Stimulated activated CD4-positive, alpha-beta T cell treated with anti-CD3 and anti-CD28 coated beads, Interleukin-1b, Interleukin-23, amount 100 ng/mL, for 4 hours (primary cell): ENCODE results near the gene USP40.
A peak's percentile ranks its signal among the peaks of the same experiment; 100 is the strongest.

Experiments
- DNase-seq, 2 donors: peaks; one replicate each; pipeline ENCODE4 v3.0.0-alpha.2; 2020; ENCODE audit warnings: low read depth in 2 of 2

USP40 gene

DNA sequence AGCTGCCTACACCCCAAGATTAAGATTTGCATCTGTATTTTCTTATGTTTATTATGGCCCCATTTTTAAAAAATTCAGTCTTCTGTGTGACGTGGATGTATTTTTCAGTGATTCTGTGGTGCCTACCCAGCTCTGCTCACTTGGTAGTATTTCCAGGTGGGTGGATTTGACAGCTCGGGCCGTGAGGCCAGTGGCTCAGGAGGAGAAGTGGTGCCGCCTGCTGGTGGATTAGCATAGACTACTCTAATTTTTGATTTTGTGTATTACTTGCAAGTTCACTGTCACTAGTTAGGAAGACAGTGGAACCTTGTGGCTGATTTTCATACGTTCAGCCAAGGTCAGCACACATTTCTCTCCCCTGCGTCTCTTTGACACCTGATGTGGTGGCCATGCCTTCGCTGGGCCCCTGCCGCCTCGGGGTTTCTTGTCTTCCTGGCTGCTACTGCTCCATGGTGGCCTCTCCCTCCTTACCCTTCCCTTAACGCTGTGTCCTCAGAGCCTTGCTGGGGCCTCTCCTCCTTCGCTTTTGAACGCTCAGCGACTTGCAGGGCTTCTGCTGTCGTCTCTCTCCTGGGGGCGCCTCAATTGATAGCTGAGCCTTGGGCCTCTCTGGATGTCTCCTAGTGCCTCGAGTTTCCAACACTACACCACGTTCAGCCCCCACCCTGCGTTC lies 122.9 kb downstream of the USP40 start:
- DNase-seq: peak; percentile 74 to 81

DNA sequence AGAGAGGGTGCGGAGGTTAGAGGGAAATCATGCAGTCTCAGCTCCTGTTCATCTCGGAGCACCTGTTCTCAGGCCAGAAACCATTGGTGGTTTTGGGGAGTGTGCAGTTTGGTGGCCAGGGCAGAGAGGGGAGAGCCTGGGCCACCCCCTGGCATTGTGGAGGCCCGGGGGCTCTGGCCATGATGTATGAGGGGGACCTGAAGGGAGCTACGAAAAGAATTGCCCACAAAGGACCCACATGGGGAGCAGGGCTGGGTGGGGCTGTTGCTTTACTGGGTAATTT lies 124.6 kb downstream of the USP40 start:
- no peak for DNase-seq

DNA sequence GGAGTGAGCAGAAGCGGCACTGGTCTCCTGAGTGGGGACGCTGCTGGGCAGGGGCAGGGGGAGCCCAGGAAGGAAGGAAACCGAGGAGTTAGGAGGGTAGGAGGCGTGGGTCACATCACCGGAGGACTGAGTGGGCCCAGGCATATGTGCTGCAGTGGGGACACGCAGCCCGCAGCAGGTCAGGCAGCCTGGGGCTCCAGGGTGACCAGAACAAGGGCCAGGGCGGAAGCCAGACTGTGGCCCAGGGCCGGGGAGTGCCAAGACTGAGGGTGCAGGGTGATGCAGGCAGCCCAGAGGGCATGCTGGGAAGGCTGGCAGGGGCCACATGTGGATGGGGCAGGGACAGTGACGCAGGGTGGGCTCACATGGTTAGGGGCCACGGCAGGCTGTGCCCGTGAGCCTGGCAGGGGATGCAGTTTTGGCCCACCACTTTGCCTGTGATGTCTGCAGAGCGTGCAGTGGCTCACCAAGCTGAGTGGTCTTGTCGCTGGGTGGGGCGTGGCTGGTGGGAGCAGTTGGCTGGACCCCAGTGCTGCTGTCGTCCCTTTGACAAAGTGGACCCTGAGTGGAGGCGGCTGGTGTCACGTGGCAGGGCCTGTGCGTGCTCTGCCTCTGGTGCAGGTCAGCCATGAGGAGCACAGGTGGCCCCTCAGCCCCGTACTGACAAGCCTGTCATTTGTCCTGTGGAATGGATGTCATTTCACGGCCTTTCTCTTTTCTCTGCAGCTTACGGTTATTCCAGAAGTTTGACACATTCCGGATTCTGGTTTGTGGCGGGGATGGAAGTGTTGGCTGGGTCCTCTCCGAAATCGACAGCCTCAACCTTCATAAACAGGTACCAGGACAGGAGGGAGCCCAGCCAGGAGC lies 125.2 kb downstream of the USP40 start:
- DNase-seq: no peak

DNA sequence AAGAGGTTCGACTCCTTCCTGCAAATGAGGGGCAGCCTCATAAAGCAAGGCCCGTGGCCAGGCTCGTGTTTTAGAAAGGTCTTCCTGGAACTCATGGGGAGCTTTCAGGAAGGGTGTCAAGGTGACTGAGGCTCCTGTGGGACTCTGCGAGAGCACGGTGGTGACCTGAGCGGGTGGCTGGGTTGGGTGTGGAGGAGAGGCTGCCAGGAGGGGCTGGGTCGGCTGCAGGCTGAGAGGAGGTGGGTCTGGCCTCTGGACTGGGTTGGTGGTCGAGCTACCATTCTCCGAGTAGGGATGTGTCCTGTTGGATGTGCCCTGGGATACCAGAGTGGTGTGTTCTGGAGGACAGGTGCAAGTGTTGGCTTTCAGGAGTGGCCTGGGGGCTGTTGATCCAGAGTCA lies 125.9 kb downstream of the USP40 start:
- DNase-seq: no peak

DNA sequence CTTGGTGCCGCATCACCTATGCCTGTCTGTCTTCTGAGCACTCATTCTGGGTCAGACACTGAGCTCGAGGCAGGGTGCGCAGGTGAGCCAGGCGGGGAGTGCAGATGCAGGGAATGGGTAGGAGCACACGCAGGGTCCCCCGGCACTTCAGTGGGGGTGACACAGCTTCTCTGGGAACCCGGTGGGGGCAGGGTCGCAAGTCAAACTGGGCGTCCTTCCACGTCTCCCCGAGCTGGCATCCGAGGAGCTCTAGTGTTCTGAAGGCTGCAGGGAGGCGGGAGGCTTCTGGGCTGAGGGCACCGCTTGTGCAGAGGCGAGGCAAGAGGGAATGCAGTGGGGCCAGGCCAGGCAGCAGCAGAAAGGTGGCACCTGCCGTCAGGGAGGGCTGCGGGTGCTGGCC lies 126.3 kb downstream of the USP40 start:
- DNase-seq: no peak

- no peak for DNase-seq
These were observed 127.4 kb downstream of the USP40 start for GRCh38 chr2:233439191-233439590.

DNA sequence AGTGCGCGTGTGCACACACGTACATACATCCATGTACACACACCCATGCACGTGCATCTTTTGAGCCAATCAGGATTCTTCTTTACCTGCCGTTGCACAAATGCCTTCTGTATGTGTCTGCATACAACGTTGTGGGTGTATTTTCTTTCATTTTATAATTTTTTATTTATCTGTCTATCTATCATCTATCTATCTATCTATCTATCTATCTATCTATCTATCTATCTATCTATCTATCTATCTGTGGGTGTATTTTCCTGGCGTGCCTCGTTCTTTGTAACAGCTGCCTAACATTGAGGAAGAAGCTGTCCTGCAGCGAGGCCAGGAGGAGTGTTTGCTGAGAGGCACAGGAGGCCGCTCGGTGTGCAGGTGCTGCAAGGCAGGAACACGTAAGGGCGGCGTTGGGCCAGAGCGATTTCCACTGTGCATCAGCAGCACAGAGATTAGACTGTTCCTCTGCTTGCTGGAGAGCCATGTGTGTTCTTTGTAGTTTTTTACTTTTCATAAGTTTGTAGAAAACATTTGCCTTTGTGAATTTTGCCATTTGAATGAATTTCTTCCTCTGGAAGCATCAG lies 127.9 kb downstream of the USP40 start:
- no peak for DNase-seq

DNA sequence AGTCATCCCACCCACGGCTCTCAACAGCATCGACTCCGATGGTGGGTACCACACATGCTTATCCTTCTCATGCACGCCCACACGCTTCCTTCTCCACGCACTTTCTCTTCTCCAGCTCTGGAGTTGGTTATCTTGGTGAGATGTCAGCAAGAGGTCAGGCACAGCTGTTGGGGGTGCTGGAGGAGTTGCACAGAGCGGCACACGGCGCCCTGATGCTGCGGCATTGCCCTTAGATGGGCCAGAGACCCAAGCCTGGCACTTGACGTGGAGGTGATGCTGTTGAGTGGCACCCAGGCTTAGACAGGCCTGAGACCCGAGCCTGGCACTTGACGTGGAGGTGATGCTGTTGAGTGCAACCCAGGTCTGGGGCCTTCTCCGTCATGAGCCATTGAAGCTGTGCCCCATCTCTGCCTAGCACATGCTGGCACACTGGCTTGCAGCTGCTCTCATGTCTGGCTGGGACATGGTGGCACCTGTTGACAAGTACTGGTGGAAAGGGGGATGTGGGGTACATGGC lies 129.1 kb downstream of the USP40 start:
- DNase-seq: no peak

GRCh38 chr2:233436691-233437438 lies 129.7 kb downstream of the USP40 start:
- DNase-seq: no peak

- no peak for DNase-seq
These were observed 130.4 kb downstream of the USP40 start for GRCh38 chr2:233436191-233436581.

DNA sequence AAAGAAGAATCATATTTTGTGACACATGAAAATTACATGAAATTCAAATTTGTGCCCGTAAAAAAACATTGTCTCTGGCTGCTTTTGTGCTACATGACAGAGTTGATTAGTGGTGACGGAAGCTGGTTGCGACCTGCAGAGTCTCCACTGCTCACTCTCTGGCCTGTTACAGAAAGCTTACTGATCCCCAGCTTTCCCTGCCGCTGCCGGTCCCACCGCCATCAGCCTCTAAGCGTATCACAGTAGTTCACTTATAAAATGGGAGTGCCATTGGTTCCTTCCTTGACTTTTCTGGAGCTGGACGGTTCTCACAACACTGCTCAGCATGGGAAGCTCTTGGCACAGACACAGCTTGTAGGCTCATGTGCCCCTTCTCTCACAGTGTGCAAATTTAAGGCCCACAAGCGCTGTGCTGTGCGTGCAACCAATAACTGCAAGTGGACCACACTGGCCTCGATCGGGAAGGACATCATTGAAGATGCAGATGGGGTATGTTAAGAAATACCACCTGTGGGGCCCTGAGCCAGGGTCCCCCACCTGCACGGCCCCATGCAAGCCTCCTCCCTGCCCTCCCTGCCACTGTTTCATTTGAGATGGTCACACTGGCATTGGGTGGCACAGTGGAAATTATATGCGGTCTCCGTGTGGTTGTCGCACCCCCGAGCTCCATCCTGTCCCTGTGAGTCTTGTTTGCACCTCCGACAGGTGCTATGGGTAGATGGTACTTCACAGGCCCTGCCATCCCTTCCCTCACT lies 131.0 kb downstream of the USP40 start:
- no peak for DNase-seq

DNA sequence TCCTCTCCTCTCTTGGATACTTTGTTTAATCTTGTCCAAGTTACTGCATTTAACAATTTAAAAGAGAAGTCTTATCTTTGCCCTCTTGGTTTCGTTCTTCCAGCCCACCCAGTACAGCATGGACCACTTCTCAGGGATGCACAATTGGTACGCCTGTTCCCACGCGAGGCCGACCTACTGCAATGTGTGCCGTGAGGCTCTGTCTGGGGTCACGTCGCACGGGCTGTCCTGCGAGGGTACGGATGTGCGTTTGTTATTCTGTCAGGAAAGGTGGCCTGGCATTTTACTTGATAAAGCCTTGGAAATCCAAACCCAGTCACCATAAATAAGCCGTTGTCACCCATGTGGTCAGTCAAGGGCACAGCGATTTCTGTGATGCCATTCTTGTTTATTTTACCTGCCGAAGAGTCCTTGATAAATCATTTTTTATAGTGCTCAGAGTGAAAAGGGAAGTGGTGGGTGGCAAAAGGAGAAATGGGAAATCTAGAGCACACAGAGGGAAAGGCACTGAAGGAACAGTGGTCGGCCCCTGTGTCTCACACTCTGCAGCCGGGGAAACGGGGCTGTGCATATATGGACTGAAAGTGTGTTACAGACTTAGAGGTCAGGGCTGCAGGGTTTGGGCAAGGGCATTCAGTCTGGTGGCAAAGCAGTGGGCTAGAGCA lies 131.8 kb downstream of the USP40 start:
- no peak for DNase-seq

GRCh38 chr2:233433794-233434193 lies 132.8 kb downstream of the USP40 start:
- no peak for DNase-seq

- DNase-seq: no peak
These were observed 133.6 kb downstream of the USP40 start for GRCh38 chr2:233433029-233433428.

GRCh38 chr2:233430651-233431050 lies 135.9 kb downstream of the USP40 start:
- DNase-seq: no peak

DNA sequence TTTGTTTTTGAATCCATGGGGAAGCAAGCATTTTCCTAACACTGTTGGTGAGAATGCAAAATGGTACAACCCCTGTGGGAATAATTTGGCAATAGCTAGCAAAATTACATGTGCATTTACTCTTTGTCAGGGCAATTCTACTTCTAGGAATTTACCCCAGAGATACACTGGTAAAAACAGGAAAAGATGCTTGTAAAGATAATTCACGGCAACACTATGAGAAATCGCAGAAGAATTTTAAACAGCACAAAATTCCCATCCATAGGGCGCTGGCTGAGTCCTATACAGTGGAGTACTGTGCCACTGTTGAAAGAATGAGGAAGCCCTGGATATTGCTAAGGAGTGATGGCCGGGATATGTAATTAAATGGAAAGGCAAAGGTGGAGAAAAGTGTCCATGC lies 136.5 kb downstream of the USP40 start:
- DNase-seq: no peak

- no peak for DNase-seq
These were observed 137.2 kb downstream of the USP40 start for GRCh38 chr2:233429175-233429897.

GRCh38 chr2:233428438-233428837 lies 138.1 kb downstream of the USP40 start:
- DNase-seq: no peak

DNA sequence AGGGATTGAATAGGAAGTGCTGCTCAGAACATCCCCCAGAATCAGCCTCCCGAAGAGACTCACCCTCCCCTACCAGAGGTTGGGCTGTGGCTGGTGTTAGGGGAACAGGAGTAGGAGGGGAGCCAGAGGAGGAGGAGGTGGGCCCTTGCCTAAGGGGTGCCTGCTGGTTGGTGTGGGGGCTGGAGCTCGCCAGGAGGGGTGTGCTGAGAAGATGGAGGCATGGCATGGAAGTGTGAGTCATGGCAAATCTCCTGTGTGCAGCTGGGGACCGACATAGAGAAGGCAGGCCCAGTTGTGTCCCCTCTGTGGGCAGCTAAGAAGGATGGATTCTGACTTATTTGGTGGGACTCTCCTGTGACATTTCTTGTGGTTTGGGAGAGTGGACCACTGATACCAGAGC lies 138.6 kb downstream of the USP40 start:
- no peak for DNase-seq

GRCh38 chr2:233426619-233427342 lies 139.8 kb downstream of the USP40 start:
- DNase-seq: peak; percentile 50 to 51
